Measurements from ENCODE around the gene IFI16. TPM values are rescaled to one million over a fixed set of nuclear protein-coding genes. Genes with fewer than 3 reads are reported as not detected.
"Not testable (repeated sequence)": the region's sequence is repeated elsewhere in the genome, so short reads cannot be mapped to it uniquely, and the experiment has no call there.

Gene IFI16
- total and polyA plus RNA-seq, 5 experiments from 2014 or later = 49.2 to 89.8 (median 55.2) TPM

DNA sequence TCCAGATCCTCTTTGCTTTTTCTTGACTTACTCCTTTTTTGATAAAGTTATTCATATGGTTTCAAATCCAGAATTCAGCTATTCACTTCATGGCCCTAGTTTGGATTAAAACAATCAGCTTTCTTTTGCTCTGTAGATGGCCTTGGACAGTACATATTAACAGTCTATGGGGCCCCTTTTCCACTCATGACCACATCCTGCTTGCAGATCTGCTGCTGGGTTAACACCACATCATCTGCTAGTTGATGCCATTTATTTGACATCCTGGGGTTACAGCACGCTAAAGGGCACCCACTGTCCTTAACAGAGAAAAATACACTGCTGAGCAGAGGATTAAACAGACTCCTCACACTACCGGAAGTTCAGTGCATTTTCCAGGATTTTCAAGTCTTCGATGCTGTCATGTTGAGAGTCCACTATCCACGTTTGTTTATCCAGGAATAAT lies 941 bp upstream of the IFI16 start:
- Mint-ChIP-seq H3K4me3 (peak overlapping the region; percentile 86 to 99 (median 94)), H3K9me3 (peaks cover 0 to 15% (median 0%) of the 10 kb centered on the region in 9 donors), H3K4me1 (peaks cover 27 to 65% (median 43%) of the 10 kb centered on the region in 4 donors), H3K27me3 (no peaks in the 10 kb centered on the region), H3K36me3 (peaks cover 0 to 2% (median 0%) of the 10 kb centered on the region in 3 donors), H3K27ac (peak overlapping the region; percentile 89 to 100 (median 94))
- DNase-seq (peak in 8 of 10 donors; percentile 24 to 68 (median 54)), ATAC-seq (peak; percentile 57 to 75)
- POLR2A ChIA-PET = interaction anchor here (0.7 to 1.8 kb wide), 4 partner anchors 8 to 60 kb away, joined by 3 to 7 read pairs (median 4); no protein-coding TSS in a partner anchor

DNA sequence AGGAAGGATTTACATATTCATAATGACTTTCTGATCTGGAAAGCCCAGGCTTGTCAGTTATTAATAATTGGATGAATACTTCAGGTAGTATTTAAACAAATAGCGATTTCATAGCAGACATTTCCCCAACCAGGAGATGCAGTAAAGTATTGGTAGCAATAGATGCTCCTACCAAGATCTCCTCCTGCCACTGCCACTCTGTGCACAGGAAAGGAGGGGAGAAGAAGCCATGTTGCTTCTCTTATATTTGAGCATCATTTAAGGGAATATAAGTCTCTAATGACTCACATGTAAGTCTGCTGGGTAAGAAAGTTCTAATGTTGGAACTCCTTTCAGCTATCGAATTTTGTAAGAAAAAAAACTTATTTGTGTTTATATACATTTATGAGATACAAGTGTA lies 420 bp upstream of the IFI16 start:
- Mint-ChIP-seq H3K9me3 (peaks cover 0 to 15% (median 0%) of the 10 kb centered on the region in 9 donors), H3K4me3 (peak overlapping the region; percentile 86 to 99 (median 94)), H3K27ac (peak overlapping the region; percentile 89 to 100 (median 94)), H3K4me1 (peaks cover 32 to 70% (median 48%) of the 10 kb centered on the region in 4 donors), H3K36me3 (peaks cover 0 to 8% (median 3%) of the 10 kb centered on the region in 3 donors), H3K27me3 (no peaks in the 10 kb centered on the region)
- POLR2A ChIA-PET = interaction anchor here (1.3 to 1.8 kb wide), 4 partner anchors 9 to 59 kb away, joined by 3 to 7 read pairs (median 4); no protein-coding TSS in a partner anchor
- DNase-seq (no peak), ATAC-seq (peak; percentile 16)

DNA sequence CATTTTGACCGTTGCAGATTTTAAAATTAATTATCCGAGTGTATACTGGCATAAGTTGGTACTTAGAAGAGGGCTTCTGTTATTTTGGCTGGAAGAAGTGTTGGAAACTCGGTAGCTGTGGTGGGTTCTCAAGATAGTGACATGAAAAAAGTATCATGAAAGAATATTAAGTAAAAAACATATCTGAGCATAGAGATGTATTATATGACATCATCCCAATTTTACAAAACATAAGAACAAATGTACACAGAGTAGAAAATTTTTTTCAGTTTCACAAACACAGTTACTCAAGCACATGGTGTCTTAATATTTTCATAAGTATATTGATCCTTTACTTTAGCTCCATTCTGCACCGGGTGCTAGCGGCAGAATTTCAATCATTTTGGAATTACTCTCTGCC lies 684 bp downstream of the IFI16 start:
- Mint-ChIP-seq H3K27me3 (no peaks in the 10 kb centered on the region), H3K4me3 (peak overlapping the region; percentile 86 to 99 (median 94)), H3K27ac (peak overlapping the region; percentile 89 to 100 (median 94)), H3K36me3 (peaks cover 2 to 18% (median 12%) of the 10 kb centered on the region in 3 donors), H3K4me1 (peaks cover 38 to 80% (median 57%) of the 10 kb centered on the region in 4 donors), H3K9me3 (peaks cover 0 to 15% (median 0%) of the 10 kb centered on the region in 9 donors)
- ATAC-seq (peak in 1 of 2 donors; percentile 11), DNase-seq (no peak)
- POLR2A ChIA-PET = interaction anchor here (0.6 to 1.6 kb wide), 4 partner anchors 12 to 106 kb away, joined by 3 to 7 read pairs (median 4); no protein-coding TSS in a partner anchor

DNA sequence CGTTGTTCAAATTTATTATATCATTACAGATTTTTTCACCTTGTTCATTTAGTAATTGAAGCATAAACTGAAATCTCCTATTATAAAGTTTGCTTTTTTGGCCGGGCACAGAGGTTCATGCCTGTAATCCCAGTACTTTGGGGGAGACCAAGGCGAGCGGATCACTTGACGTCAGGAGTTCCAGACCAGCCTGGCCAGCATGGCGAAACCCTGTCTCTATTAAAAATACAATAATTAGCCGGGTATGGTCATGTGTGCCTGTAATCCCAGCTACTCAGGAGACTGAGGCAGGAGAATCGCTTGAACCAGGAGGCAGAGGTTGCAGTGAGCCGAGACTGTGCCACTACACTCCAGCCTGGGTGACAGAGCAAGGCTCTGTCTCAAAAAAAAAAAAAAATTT lies 1.3 kb downstream of the IFI16 start:
- peaks cover 43 to 80% (median 60%) of the 10 kb centered on the region in 4 donors for H3K4me1 Mint-ChIP-seq
- H3K27me3 Mint-ChIP-seq, DNase-seq, ATAC-seq: not testable (repeated sequence)
- H3K4me3 Mint-ChIP-seq = peak overlapping the region; percentile 86 to 99 (median 94)
- peaks cover 7 to 24% (median 18%) of the 10 kb centered on the region in 3 donors for H3K36me3 Mint-ChIP-seq
- POLR2A ChIA-PET = interaction anchor here (0.7 to 1.6 kb wide), 2 partner anchors 15 to 31 kb away, joined by 3 to 4 read pairs; no protein-coding TSS in a partner anchor
- H3K27ac Mint-ChIP-seq = peak overlapping the region; percentile 89 to 100 (median 94)
- H3K9me3 Mint-ChIP-seq = peaks cover 0 to 15% (median 0%) of the 10 kb centered on the region in 9 donors

DNA sequence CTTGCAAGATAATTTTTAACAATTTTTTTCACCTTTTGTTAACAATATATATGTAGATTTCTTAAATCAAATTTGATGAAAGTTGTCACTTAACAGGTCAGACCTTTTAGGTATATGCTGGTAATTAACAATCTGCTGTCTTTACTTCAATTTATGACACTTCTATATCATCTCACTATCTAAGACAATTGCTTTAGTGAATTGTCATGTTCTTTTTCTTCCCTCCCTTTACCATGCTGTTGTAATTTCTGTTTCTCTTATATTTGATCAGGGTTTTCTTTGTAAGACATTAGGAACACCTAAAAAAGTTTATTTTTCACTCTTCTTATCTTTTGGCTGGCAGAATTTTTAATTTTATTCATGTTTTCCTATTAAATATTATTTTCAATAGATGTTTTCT lies 2.0 kb downstream of the IFI16 start:
- ATAC-seq (no peak), DNase-seq (no peak)
- POLR2A ChIA-PET = no interaction called here
- peaks cover 0 to 9% (median 0%) of the 10 kb centered on the region in 9 donors for H3K9me3 Mint-ChIP-seq
- peaks cover 7 to 31% (median 24%) of the 10 kb centered on the region in 3 donors for H3K36me3 Mint-ChIP-seq
- peak overlapping the region; percentile 82 to 99 (median 93) for H3K4me3 Mint-ChIP-seq
- peak overlapping the region; percentile 62 to 99 (median 91) for H3K27ac Mint-ChIP-seq
- peaks cover 43 to 82% (median 64%) of the 10 kb centered on the region in 4 donors for H3K4me1 Mint-ChIP-seq
- H3K27me3 Mint-ChIP-seq = no peaks in the 10 kb centered on the region

DNA sequence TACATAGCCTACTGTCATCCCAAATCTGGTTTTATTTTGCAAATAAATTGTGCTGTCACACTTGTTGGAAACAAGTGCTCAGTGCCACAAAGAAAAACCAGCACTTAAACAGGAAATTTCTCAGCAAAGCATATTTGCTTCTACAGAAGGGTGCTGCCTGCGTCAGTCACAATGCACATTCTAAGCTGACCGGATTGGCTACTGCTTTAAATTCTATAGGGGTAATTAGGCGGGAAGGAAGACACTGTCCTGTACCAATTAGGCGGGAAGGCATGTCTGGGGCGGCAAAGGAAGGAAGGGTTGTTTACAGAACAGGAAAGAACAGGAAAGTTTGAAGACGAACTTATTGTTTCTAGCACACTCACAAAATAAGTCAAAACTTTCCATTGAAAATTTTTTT lies 2.8 kb downstream of the IFI16 start:
- Mint-ChIP-seq H3K27ac (peak overlapping the region; percentile 62 to 99 (median 92)), H3K27me3 (no peaks in the 10 kb centered on the region), H3K36me3 (peaks cover 7 to 37% (median 26%) of the 10 kb centered on the region in 3 donors), H3K9me3 (peaks cover 0 to 1% (median 0%) of the 10 kb centered on the region in 9 donors), H3K4me3 (peak overlapping the region; percentile 83 to 99 (median 94)), H3K4me1 (peaks cover 47 to 81% (median 64%) of the 10 kb centered on the region in 4 donors)
- peak; percentile 34 to 62 for ATAC-seq
- POLR2A ChIA-PET = no interaction called here
- DNase-seq = peak in 9 of 10 donors; percentile 13 to 67 (median 33)

DNA sequence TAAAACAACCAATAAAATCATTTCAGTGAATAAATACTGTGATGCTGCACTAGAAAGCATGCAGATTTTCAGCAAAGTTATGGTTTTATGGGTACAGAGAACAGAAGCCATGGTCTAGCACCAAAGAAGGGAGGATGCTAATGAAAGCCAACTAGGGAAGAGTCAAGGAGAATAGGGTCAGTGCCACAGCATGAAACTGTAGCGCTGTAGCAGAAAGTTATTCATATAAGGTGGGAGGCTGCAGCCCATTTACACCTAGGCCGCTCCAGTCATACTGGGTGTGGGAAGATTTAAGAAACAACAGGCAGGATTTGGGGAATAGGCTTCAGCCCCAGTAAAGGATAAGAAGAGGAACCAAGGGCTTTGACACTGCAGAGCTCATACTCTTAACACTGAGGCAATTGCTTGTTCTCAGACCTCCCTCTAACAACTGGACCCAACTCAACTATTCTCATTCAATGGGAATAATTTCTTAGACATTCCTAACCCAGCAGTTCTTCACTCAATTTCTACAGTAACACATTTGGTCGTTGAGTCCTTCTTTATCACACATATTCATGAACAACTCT lies 4.4 kb downstream of the IFI16 start:
- Mint-ChIP-seq H3K27ac (peak overlapping the region in 9 of 10 donors; percentile 62 to 99 (median 92)), H3K9me3 (no peaks in the 10 kb centered on the region), H3K36me3 (peaks cover 13 to 53% (median 37%) of the 10 kb centered on the region in 3 donors), H3K4me3 (peak overlapping the region; percentile 83 to 99 (median 94)), H3K27me3 (no peaks in the 10 kb centered on the region), H3K4me1 (peaks cover 41 to 76% (median 62%) of the 10 kb centered on the region in 4 donors)
- POLR2A ChIA-PET = no interaction called here
- DNase-seq (no peak), ATAC-seq (no peak)

DNA sequence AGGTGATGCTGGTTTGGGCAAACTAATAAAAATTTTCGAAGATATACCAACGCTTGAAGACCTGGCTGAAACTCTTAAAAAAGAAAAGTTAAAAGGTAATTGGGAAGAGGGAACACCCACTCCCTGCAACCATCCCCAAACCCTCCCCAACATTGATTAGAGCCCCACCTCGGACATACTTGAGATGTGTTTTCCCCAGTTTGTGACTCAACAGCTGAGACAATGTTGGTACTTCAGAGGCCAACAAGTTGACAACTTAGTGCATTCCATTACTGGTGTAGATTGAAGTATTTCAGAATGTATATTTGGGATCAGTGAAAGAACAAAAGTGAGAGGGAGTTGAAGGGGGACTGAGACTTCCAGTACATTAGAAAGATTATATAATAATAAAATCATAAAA lies 5.1 kb downstream of the IFI16 start:
- Mint-ChIP-seq H3K4me3 (peak overlapping the region; percentile 83 to 99 (median 94)), H3K4me1 (peaks cover 42 to 74% (median 63%) of the 10 kb centered on the region in 4 donors), H3K27ac (peak overlapping the region in 9 of 10 donors; percentile 29 to 99 (median 57)), H3K27me3 (no peaks in the 10 kb centered on the region), H3K36me3 (peaks cover 13 to 60% (median 43%) of the 10 kb centered on the region in 3 donors), H3K9me3 (no peaks in the 10 kb centered on the region)
- DNase-seq (no peak), ATAC-seq (no peak)
- POLR2A ChIA-PET = no interaction called here

DNA sequence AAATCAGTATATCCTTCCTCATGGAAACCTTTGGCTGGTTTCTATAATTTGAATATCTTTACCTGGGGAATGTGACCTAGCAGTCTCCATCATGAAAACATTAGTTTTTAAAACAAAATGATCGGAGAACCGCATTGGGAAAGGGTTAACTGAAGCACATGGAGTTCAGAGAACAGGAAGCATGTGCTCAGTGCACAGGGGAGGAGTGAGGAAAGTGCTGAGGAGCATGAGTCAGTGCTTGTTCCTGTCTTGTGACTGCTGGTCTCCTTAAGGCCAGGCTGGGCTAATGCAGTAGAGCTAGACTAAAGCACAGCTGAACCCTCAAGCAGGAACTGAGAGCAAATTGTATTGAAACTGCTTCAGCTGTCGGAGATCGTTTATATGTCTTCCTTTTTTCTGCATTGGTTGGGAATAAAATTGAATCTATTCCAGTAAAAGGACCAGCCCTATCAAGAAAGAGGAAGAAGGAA lies 5.8 kb downstream of the IFI16 start:
- Mint-ChIP-seq H3K27ac (peak overlapping the region in 9 of 10 donors; percentile 36 to 99 (median 83)), H3K27me3 (no peaks in the 10 kb centered on the region), H3K4me3 (peak overlapping the region; percentile 40 to 99 (median 79)), H3K4me1 (peaks cover 38 to 75% (median 68%) of the 10 kb centered on the region in 4 donors), H3K36me3 (peaks cover 13 to 66% (median 49%) of the 10 kb centered on the region in 3 donors), H3K9me3 (no peaks in the 10 kb centered on the region)
- DNase-seq (peak in 5 of 10 donors; percentile 6 to 69 (median 28)), ATAC-seq (peak; percentile 81 to 91)
- POLR2A ChIA-PET = no interaction called here

DNA sequence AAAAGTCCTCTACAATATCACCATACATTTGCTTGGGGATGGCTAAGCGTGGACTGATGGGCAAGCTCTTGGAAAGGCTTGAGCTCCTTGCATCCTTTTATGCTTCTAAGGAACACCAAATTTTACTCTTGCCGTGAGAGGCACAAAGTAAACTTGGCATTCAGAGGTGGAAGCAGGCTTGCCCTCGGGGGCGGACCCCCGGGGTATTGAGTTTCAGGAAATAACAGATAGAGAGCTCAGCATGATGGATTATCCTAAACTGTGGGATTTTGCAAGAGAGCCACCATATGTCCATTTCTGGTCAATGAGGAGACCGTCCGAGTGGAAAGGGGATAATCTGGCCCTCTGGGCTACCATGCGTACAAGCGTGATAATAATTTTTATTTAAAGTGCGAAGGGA lies 14.0 kb downstream of the IFI16 start:
- Mint-ChIP-seq H3K4me1 (peaks cover 36 to 89% (median 70%) of the 10 kb centered on the region in 4 donors), H3K27ac (no peak overlapping the region), H3K27me3 (no peaks in the 10 kb centered on the region), H3K4me3 (peak overlapping the region in 2 of 10 donors; percentile 6 to 38), H3K36me3 (peaks cover 22 to 93% (median 78%) of the 10 kb centered on the region in 3 donors), H3K9me3 (peaks cover 0 to 4% (median under 1%) of the 10 kb centered on the region in 9 donors)
- ATAC-seq (no peak), DNase-seq (no peak)
- POLR2A ChIA-PET = no interaction called here

DNA sequence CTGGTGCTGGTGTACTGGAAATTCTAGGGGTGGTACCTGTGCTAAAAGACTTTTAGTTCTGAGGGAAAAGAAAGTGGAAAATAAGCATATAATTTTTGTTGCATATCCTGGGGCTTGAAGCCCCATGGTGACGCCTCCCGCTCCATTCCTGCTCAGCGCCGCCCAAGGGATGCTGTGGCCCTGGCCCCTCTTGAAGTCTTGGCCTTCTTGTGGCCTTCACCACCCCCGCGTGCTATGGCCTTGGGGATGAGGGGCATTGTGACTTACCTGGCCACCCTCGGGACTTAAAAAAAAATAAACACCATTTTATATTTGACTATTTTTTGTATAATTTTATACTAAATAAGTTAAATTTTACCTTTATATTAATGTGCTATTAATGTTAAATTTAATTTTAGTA lies 15.3 kb downstream of the IFI16 start:
- ATAC-seq (no peak), DNase-seq (no peak)
- H3K36me3 Mint-ChIP-seq = peaks cover 32 to 93% (median 81%) of the 10 kb centered on the region in 3 donors
- no peaks in the 10 kb centered on the region for H3K27me3 Mint-ChIP-seq
- POLR2A ChIA-PET = no interaction called here
- peaks cover 0 to 12% (median 4%) of the 10 kb centered on the region in 9 donors for H3K9me3 Mint-ChIP-seq
- H3K4me3 Mint-ChIP-seq = no peak overlapping the region
- peaks cover 35 to 87% (median 70%) of the 10 kb centered on the region in 4 donors for H3K4me1 Mint-ChIP-seq
- no peak overlapping the region for H3K27ac Mint-ChIP-seq

DNA sequence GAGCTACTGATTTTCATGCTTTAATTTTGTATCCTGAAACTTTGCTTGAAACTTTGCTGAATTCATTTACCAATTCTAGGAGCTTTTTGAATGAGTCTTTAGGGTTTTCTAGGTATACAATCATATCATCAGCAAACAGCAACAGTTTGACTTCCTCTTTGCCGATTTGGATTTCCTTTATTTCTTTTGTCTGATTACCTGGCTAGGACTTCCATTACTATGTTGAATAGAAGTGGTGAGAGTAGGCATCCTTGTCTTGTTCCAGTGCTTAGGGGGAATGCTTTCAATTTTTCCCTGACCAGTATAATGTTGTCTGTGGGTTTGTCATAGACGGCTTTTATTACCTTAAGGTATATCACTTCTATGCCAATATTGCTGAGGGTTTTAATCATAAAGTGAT lies 17.1 kb downstream of the IFI16 start:
- Mint-ChIP-seq H3K4me3 (peak overlapping the region in 9 of 10 donors; percentile 4 to 71 (median 54)), H3K9me3 (peaks cover 0 to 17% (median 6%) of the 10 kb centered on the region in 9 donors), H3K27ac (peak overlapping the region in 4 of 10 donors; percentile 12 to 43 (median 30)), H3K36me3 (peaks cover 31 to 93% (median 75%) of the 10 kb centered on the region in 3 donors), H3K4me1 (peaks cover 37 to 81% (median 68%) of the 10 kb centered on the region in 4 donors)
- H3K27me3 Mint-ChIP-seq, DNase-seq, ATAC-seq, POLR2A ChIA-PET: not testable (repeated sequence)
